Naive thymus-derived CD4-positive, alpha-beta T cell (primary cell): ENCODE results near the gene TTC39B. TPM values are rescaled to one million over a fixed set of nuclear protein-coding genes. Genes with fewer than 3 reads are reported as not detected.

Experiments used
- ATAC-seq: fragments of 150-1000 bp; cut with Tn5 transposase; 2 replicates; pipeline ENCODE4 v1.10.0; 2021; ENCODE audit warnings: mild to moderate bottlenecking, moderate library complexity
- CTCF ChIA-PET: fragments of 350-600 bp; sonication (Branson Sonifier 250); formaldehyde crosslinking; loops from one replicate; lab custom pipeline; 2021; ENCODE audit warnings: antibody characterized with exemption; lab: Charles Lee
- POLR2A ChIA-PET: fragments of 350-600 bp; sonication (Branson Sonifier 250); formaldehyde crosslinking; loops from one replicate; lab custom pipeline; 2021; ENCODE audit warnings: antibody characterized with exemption, inconsistent platforms; lab: Charles Lee
- DNase-seq, 9 donors: peaks; one replicate each; pipeline versions ENCODE4 v3.0.0 to v3.0.0-alpha.2; 2020 to 2022; ENCODE audit warnings: mixed read lengths in 1 of 9
- H3K27ac ChIP-seq: one replicate; pipeline ENCODE4 v1.7.0; 2013; ENCODE audit warnings: mild to moderate bottlenecking, low read depth, low read length, moderate library complexity
- H3K27me3 ChIP-seq, 2 donors: one replicate each; pipeline ENCODE4 v1.7.0; 2013; ENCODE audit warnings: low read length in 2 of 2, mild to moderate bottlenecking in 2 of 2, moderate library complexity in 2 of 2; ENCODE audit not compliant: control insufficient read depth in 2 of 2, insufficient read depth in 2 of 2
- H3K36me3 ChIP-seq, 3 experiments: 1 replicate in 2 of 3; 2 replicates in 1 of 3; pipeline ENCODE4 v1.7.0; 2013; ENCODE audit warnings: low read length in 3 of 3, mild to moderate bottlenecking in 3 of 3, moderate library complexity in 1 of 3; ENCODE audit not compliant: insufficient read depth in 3 of 3, control insufficient read depth in 2 of 3
- H3K4me1 ChIP-seq, 2 donors: one replicate each; pipeline ENCODE4 v1.7.0; 2013; ENCODE audit warnings: low read length in 2 of 2, mild to moderate bottlenecking in 2 of 2, moderate library complexity in 1 of 2; ENCODE audit not compliant: control insufficient read depth in 2 of 2, insufficient read depth in 2 of 2
- H3K4me3 ChIP-seq: 2 replicates; pipeline ENCODE4 v1.7.0; 2013; ENCODE audit warnings: mild to moderate bottlenecking, low read length
- H3K9me3 ChIP-seq, 3 experiments: 1 replicate in 2 of 3; 2 replicates in 1 of 3; pipeline ENCODE4 v1.7.0; 2013; ENCODE audit warnings: low read length in 3 of 3; ENCODE audit not compliant: control insufficient read depth in 2 of 3
- H3K27ac Mint-ChIP-seq, 9 donors: one replicate each; pipeline ENCODE4 v1.8.0; 2020 to 2022; ENCODE audit warnings: mixed read lengths in 9 of 9, mild to moderate bottlenecking in 8 of 9, moderate library complexity in 5 of 9, inconsistent platforms in 2 of 9
- H3K27me3 Mint-ChIP-seq, 5 donors: one replicate each; pipeline ENCODE4 v1.8.0; 2021 to 2022; ENCODE audit warnings: mixed read lengths in 5 of 5, mild to moderate bottlenecking in 1 of 5
- H3K36me3 Mint-ChIP-seq, 5 donors: one replicate each; pipeline ENCODE4 v1.8.0; 2020 to 2022; ENCODE audit warnings: mixed read lengths in 5 of 5, mild to moderate bottlenecking in 3 of 5, inconsistent platforms in 1 of 5
- H3K4me1 Mint-ChIP-seq, 7 donors: one replicate each; pipeline ENCODE4 v1.8.0; 2020 to 2022; ENCODE audit warnings: mixed read lengths in 7 of 7, mild to moderate bottlenecking in 3 of 7, inconsistent platforms in 1 of 7
- H3K4me3 Mint-ChIP-seq, 10 donors: one replicate each; pipeline ENCODE4 v1.8.0; 2020 to 2022; ENCODE audit warnings: mild to moderate bottlenecking in 10 of 10, mixed read lengths in 10 of 10, moderate library complexity in 6 of 10, inconsistent platforms in 2 of 10
- H3K9me3 Mint-ChIP-seq, 11 donors: one replicate each; pipeline ENCODE4 v1.8.0; 2020 to 2022; ENCODE audit warnings: mixed read lengths in 11 of 11, mild to moderate bottlenecking in 4 of 11, inconsistent platforms in 1 of 11, moderate library complexity in 1 of 11
- intact Hi-C, 2 donors: fragments of 100-400 bp; cut with micrococcal nuclease; formaldehyde crosslinking; loops; one replicate each; pipeline ENCODE4 v1.15.1; 2023
- polyA plus RNA-seq, 2 donors: library from polyadenylated mRNA; unstranded; fragments of 300-500 nt; fragmentation: Illumina TruSeq; gene quantifications; one replicate each; pipeline ENCODE4 v1.2.3, GENCODE V29; 2021
- total RNA-seq, 6 experiments: library from RNA in 5 of 6; stranded (reverse) in 5 of 6; gene quantifications; 1 replicate in 5 of 6; 2 replicates in 1 of 6; pipeline ENCODE4 v1.2.3 and lab custom pipeline; 2021 to 2026

The TTC39B gene
- total and polyA plus RNA-seq, 7 experiments from 2014 or later, result 10.0 to 49.3 (median 37.8) TPM

DNA sequence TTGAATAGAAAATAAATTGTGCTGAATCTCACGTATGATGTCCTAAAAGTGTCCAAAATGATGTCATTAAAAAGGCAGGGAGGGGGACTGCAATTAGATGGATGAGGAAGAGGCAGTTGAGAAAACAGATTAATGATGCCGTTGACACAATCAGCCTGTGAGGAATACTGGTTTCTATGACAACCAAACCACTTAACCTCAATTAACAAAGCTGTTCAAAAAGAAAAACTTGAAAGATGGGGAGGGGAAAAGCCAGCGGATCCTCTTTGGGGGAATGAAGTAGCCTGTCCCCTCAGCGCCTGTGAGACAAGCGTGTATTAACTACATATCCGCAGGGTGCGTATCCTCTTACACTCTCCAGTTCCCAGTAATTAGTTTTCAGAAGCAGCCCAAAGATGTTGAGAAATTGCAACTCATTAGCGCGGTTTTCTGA, 160.7 kb downstream of the TTC39B start:
- Histone ChIP-seq H3K27ac (no peak overlapping the region), H3K4me1 (no peaks in the 10 kb centered on the region), H3K4me3 (no peak overlapping the region), H3K36me3 (no peaks in the 10 kb centered on the region), H3K9me3 (no peaks in the 10 kb centered on the region), H3K27me3 (no peaks in the 10 kb centered on the region)
- Mint-ChIP-seq H3K4me3 (no peak overlapping the region), H3K9me3 (no peaks in the 10 kb centered on the region), H3K36me3 (no peaks in the 10 kb centered on the region), H3K4me1 (peaks cover 0 to 9% (median 4%) of the 10 kb centered on the region in 7 donors), H3K27me3 (peaks cover 3 to 23% (median 5%) of the 10 kb centered on the region in 5 donors), H3K27ac (peak overlapping the region in 1 of 9 donors; percentile 2)
- intact Hi-C loops, result no loop called here
- no peak for ATAC-seq
- ChIA-PET CTCF (no interaction called here), POLR2A (no interaction called here)
- no peak for DNase-seq

DNA sequence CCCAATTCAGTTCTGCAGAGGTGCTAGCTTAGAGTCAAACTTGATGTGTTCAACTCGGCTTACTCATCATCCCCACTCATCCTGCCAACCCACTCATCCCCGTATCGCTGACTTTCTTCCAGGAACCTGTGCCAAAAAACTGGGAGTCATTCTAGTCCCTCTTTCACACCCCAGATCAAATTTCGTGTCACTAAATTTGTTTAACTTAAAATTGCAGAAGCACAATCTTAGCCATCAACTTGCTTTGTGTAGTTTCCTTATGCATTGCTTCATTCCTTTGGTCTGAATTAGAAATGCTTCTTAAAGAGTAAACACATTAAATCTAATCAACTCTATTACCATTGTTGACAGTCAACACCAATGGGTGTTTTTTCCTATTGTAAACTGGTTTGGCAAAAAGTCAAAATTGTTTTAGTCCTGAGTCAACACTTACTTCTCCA, 162.4 kb downstream of the TTC39B start:
- ChIA-PET POLR2A (no interaction called here), CTCF (no interaction called here)
- Histone ChIP-seq H3K27ac (no peak overlapping the region), H3K9me3 (no peaks in the 10 kb centered on the region), H3K4me1 (no peaks in the 10 kb centered on the region), H3K4me3 (no peak overlapping the region), H3K27me3 (no peaks in the 10 kb centered on the region), H3K36me3 (no peaks in the 10 kb centered on the region)
- Mint-ChIP-seq H3K9me3 (no peaks in the 10 kb centered on the region), H3K4me3 (no peak overlapping the region), H3K36me3 (no peaks in the 10 kb centered on the region), H3K4me1 (peaks cover 0 to 9% (median 3%) of the 10 kb centered on the region in 7 donors), H3K27ac (no peak overlapping the region), H3K27me3 (peaks cover 0 to 14% (median 5%) of the 10 kb centered on the region in 5 donors)
- intact Hi-C loops, result no loop called here
- ATAC-seq (no peak), DNase-seq (no peak)

DNA sequence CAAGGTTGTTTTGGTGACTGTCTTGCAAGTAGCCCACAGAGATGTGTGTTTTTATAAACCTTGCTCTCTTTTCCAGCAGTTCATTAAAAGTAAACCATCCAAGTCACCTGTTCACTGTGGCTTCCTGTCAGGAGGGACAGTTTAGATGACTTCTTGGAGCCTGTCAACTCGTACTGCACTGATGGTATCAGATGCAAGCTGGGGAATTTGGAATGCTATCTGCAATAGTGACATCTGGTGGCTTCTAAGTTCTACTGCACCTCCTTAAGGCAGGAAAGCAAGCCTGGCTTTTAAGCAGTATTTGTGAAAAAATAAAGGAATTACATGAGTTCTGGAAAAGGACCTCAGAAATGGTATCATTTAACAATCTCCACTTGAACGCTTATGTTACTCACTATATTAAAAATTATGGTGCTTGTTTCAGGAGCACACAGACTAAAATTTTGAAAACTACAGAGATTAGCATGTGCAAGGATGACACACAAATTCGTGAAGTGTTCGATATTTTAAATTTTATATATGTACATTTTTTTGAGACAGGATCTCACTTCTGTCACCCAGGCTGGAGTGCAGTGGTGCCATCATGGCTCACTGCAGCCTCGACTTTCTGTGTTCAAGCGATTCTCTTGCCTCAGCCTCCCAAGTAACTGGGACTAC, 164.0 kb downstream of the TTC39B start:
- Histone ChIP-seq H3K27ac (no peak overlapping the region), H3K4me1 (no peaks in the 10 kb centered on the region), H3K4me3 (no peak overlapping the region), H3K36me3 (no peaks in the 10 kb centered on the region), H3K27me3 (no peaks in the 10 kb centered on the region), H3K9me3 (no peaks in the 10 kb centered on the region)
- ATAC-seq, result peak; percentile 83
- Mint-ChIP-seq H3K27ac (no peak overlapping the region), H3K4me3 (no peak overlapping the region), H3K36me3 (no peaks in the 10 kb centered on the region), H3K27me3 (peaks cover 0 to 14% (median 5%) of the 10 kb centered on the region in 5 donors), H3K4me1 (peaks cover 0 to 9% (median 3%) of the 10 kb centered on the region in 7 donors), H3K9me3 (no peaks in the 10 kb centered on the region)
- intact Hi-C loops, result loop anchor here (1.0 to 2.0 kb wide), 4 partner anchors 38 to 526 kb away; no protein-coding TSS in a partner anchor
- peak in 7 of 9 donors; percentile 7 to 45 (median 22) for DNase-seq
- CTCF ChIA-PET, result interaction anchor here (0.6 kb wide), 1 partner anchor 90 kb away, joined by 5 read pairs; no protein-coding TSS in a partner anchor
- POLR2A ChIA-PET, result no interaction called here

DNA sequence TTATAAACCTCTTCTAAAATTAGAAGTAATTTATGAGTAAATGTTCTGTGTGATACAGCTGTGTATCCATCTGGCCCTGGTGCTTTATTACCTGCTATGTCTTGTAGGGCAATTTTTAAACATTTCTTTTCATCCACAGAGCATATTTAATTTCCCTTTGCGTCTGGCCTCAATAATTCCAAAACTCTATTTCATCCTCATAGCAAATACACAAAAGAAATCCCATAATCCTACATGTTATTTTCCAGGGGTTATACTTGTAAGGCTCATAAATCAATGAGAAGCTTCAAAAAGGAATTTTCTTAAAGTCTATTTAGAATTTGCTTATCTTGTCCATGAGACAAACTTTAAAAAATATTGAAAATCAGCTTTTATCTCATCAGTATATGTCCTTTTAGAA, 167.0 kb downstream of the TTC39B start:
- H3K27me3 Mint-ChIP-seq, result peaks cover 0 to 5% (median 0%) of the 10 kb centered on the region in 5 donors
- no peaks in the 10 kb centered on the region for H3K36me3 Mint-ChIP-seq
- Histone ChIP-seq H3K4me1 (no peaks in the 10 kb centered on the region), H3K36me3 (no peaks in the 10 kb centered on the region), H3K27ac (no peak overlapping the region), H3K27me3 (no peaks in the 10 kb centered on the region), H3K9me3 (no peaks in the 10 kb centered on the region), H3K4me3 (no peak overlapping the region)
- no peak overlapping the region for H3K4me3 Mint-ChIP-seq
- ChIA-PET POLR2A (no interaction called here), CTCF (interaction anchor here (0.9 kb wide), 1 partner anchor 36 kb away, joined by 3 read pairs; no protein-coding TSS in a partner anchor)
- peaks cover 4 to 17% (median 6%) of the 10 kb centered on the region in 7 donors for H3K4me1 Mint-ChIP-seq
- no peak overlapping the region for H3K27ac Mint-ChIP-seq
- ATAC-seq (no peak), DNase-seq (no peak)
- intact Hi-C loops, result no loop called here
- no peaks in the 10 kb centered on the region for H3K9me3 Mint-ChIP-seq

DNA sequence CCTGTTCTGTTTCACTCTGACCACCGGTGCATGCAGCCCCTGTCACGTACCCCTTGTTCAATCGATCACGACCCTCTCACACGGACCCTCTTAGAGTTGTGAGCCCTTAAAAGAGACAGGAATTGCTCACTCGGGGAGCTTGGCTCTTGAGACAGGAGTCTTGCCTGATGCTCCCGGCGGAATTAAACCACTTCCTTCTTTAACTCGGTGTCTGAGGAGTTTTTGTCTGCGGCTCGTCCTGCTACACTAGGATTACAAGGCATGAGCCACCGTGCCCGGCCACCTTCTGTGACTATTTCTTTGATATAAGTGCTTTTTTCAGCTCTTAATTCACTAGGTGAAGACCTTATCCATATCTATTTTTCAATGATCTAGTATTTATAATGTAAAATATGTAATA, 167.5 kb downstream of the TTC39B start:
- intact Hi-C loops, result loop anchor here (5.0 kb wide), 2 partner anchors 372 to 1787 kb away; no protein-coding TSS in a partner anchor
- DNase-seq (no peak), ATAC-seq (no peak)
- Histone ChIP-seq H3K9me3 (no peaks in the 10 kb centered on the region), H3K27me3 (no peaks in the 10 kb centered on the region), H3K4me3 (no peak overlapping the region), H3K4me1 (no peaks in the 10 kb centered on the region), H3K36me3 (no peaks in the 10 kb centered on the region), H3K27ac (no peak overlapping the region)
- POLR2A ChIA-PET, result no interaction called here
- Mint-ChIP-seq H3K9me3 (no peaks in the 10 kb centered on the region), H3K36me3 (no peaks in the 10 kb centered on the region), H3K27ac (no peak overlapping the region), H3K4me3 (no peak overlapping the region), H3K27me3 (peaks cover 0 to 5% (median 0%) of the 10 kb centered on the region in 5 donors), H3K4me1 (peaks cover 5 to 19% (median 7%) of the 10 kb centered on the region in 7 donors)
- CTCF ChIA-PET, result interaction anchor here (0.9 kb wide), 1 partner anchor 36 kb away, joined by 3 read pairs; no protein-coding TSS in a partner anchor

DNA sequence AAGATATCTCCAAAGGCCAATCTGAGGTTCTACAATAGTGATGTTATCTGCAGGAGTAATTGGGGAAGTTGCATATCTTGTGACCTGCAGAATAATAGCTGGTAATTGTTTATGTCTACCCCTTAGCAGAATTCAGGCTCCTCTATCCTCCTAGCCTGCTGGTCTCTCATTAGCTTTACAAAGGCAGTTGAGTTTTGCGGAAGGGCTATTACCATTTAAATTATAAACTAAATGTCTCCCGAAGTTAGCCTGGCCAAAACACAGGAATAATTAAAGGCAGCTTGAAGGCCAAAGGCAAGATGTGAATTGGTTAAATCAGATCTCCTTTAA, 168.7 kb downstream of the TTC39B start:
- H3K27me3 Mint-ChIP-seq, result peaks cover 0 to 3% (median 0%) of the 10 kb centered on the region in 5 donors
- H3K27me3 ChIP-seq, result no peaks in the 10 kb centered on the region
- ATAC-seq, result no peak
- no peak overlapping the region for H3K27ac ChIP-seq
- H3K36me3 Mint-ChIP-seq, result no peaks in the 10 kb centered on the region
- H3K4me3 ChIP-seq, result no peak overlapping the region
- no peaks in the 10 kb centered on the region for H3K36me3 ChIP-seq
- peaks cover 5 to 19% (median 7%) of the 10 kb centered on the region in 7 donors for H3K4me1 Mint-ChIP-seq
- no peaks in the 10 kb centered on the region for H3K4me1 ChIP-seq
- intact Hi-C loops, result loop anchor here (5.0 kb wide), 2 partner anchors 371 to 1786 kb away; no protein-coding TSS in a partner anchor
- H3K27ac Mint-ChIP-seq, result no peak overlapping the region
- H3K9me3 Mint-ChIP-seq, result no peaks in the 10 kb centered on the region
- CTCF ChIA-PET, result interaction anchor here (0.9 kb wide), 1 partner anchor 34 kb away, joined by 3 read pairs; no protein-coding TSS in a partner anchor
- no peaks in the 10 kb centered on the region for H3K9me3 ChIP-seq
- no peak overlapping the region for H3K4me3 Mint-ChIP-seq
- POLR2A ChIA-PET, result no interaction called here
- no peak for DNase-seq
